ENCODE results near the gene PANX2. TPM values are rescaled to one million over a fixed set of nuclear protein-coding genes. Genes with fewer than 3 reads are reported as not detected.
A peak's percentile ranks its signal among the peaks of the same experiment; 100 is the strongest.

The PANX2 gene
- total RNA-seq, 1 donor from 2014 or later, result 3.0 TPM

- Mint-ChIP-seq H3K9me3 (ENCODE audit: low read depth) (no peaks in the 10 kb centered on the region), H3K36me3 (ENCODE audit: low read depth) (no peaks in the 10 kb centered on the region), H3K27me3 (ENCODE audit: low read depth) (no peaks in the 10 kb centered on the region), H3K4me3 (ENCODE audit: unreplicated experiment) (no peak overlapping the region), H3K27ac (ENCODE audit: unreplicated experiment) (no peak overlapping the region), H3K4me1 (ENCODE audit: low read depth) (peaks cover 18% of the 10 kb centered on the region)
- no peak for DNase-seq (ENCODE audit: low spot score)
- TF ChIP-seq, protein P1, sequence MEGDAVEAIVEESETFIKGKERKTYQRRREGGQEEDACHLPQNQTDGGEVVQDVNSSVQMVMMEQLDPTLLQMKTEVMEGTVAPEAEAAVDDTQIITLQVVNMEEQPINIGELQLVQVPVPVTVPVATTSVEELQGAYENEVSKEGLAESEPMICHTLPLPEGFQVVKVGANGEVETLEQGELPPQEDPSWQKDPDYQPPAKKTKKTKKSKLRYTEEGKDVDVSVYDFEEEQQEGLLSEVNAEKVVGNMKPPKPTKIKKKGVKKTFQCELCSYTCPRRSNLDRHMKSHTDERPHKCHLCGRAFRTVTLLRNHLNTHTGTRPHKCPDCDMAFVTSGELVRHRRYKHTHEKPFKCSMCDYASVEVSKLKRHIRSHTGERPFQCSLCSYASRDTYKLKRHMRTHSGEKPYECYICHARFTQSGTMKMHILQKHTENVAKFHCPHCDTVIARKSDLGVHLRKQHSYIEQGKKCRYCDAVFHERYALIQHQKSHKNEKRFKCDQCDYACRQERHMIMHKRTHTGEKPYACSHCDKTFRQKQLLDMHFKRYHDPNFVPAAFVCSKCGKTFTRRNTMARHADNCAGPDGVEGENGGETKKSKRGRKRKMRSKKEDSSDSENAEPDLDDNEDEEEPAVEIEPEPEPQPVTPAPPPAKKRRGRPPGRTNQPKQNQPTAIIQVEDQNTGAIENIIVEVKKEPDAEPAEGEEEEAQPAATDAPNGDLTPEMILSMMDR (IDR thresholded peaks at IDR 0.05), result no peak
These were observed 27.5 kb downstream of the PANX2 start for GRCh38 chr22:50197856-50198623.

GRCh38 chr22:50198624-50199017, 28.1 kb downstream of the PANX2 start:
- Mint-ChIP-seq H3K4me3 (ENCODE audit: unreplicated experiment) (no peak overlapping the region), H3K27ac (ENCODE audit: unreplicated experiment) (no peak overlapping the region), H3K9me3 (ENCODE audit: low read depth) (no peaks in the 10 kb centered on the region), H3K36me3 (ENCODE audit: low read depth) (peaks cover 3% of the 10 kb centered on the region), H3K27me3 (ENCODE audit: low read depth) (no peaks in the 10 kb centered on the region), H3K4me1 (ENCODE audit: low read depth) (peaks cover 18% of the 10 kb centered on the region)
- DNase-seq (ENCODE audit: low spot score), result no peak
- TF ChIP-seq, protein P1 (IDR thresholded peaks at IDR 0.05), result no peak

- Mint-ChIP-seq H3K27ac (ENCODE audit: unreplicated experiment) (peak overlapping the region; percentile 2), H3K4me3 (ENCODE audit: unreplicated experiment) (peak overlapping the region; percentile 68), H3K27me3 (ENCODE audit: low read depth) (no peaks in the 10 kb centered on the region), H3K9me3 (ENCODE audit: low read depth) (no peaks in the 10 kb centered on the region), H3K4me1 (ENCODE audit: low read depth) (peaks cover 18% of the 10 kb centered on the region), H3K36me3 (ENCODE audit: low read depth) (peaks cover 3% of the 10 kb centered on the region)
- TF ChIP-seq, protein P1 (IDR thresholded peaks at IDR 0.05), result no peak
- no peak for DNase-seq (ENCODE audit: low spot score)
These were observed 28.8 kb downstream of the PANX2 start for GRCh38 chr22:50199251-50199721.

DNA sequence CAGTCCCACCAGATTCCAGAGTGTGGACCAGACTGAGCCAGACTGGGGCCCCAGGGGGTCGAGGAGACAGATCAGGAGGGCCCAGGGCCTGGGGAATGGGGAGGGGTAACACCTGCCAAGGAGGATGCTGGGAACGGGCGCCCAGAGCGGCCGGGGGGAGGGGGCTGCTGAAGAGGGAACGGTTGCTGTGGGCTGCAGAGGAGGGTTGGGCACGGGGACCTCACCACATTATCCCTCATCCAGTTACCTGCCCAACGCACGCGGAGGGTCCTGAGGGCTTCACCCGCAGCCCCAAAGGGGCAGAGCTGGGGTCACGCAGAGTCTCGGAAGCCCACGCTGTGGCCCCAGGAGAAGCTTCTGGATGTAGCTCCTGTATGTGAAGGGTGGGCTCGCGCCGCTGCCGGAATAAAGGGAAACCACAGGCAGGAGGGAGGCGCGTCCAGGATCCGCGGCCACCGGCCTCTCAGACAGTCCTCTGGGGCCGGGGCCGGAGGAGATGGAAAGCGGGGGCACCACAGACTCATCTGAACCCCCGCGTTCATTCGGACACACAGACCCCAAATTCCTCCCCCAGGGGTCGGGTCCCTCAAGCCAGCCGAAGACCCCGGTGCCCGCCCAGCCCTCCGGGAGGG, 29.4 kb downstream of the PANX2 start:
- Mint-ChIP-seq H3K27me3 (ENCODE audit: low read depth) (no peaks in the 10 kb centered on the region), H3K4me3 (ENCODE audit: unreplicated experiment) (peak overlapping the region; percentile 68), H3K4me1 (ENCODE audit: low read depth) (peaks cover 18% of the 10 kb centered on the region), H3K27ac (ENCODE audit: unreplicated experiment) (peak overlapping the region; percentile 2), H3K9me3 (ENCODE audit: low read depth) (no peaks in the 10 kb centered on the region), H3K36me3 (ENCODE audit: low read depth) (peaks cover 6% of the 10 kb centered on the region)
- DNase-seq (ENCODE audit: low spot score), result no peak
- TF ChIP-seq, protein P1 (IDR thresholded peaks at IDR 0.05), result no peak

DNA sequence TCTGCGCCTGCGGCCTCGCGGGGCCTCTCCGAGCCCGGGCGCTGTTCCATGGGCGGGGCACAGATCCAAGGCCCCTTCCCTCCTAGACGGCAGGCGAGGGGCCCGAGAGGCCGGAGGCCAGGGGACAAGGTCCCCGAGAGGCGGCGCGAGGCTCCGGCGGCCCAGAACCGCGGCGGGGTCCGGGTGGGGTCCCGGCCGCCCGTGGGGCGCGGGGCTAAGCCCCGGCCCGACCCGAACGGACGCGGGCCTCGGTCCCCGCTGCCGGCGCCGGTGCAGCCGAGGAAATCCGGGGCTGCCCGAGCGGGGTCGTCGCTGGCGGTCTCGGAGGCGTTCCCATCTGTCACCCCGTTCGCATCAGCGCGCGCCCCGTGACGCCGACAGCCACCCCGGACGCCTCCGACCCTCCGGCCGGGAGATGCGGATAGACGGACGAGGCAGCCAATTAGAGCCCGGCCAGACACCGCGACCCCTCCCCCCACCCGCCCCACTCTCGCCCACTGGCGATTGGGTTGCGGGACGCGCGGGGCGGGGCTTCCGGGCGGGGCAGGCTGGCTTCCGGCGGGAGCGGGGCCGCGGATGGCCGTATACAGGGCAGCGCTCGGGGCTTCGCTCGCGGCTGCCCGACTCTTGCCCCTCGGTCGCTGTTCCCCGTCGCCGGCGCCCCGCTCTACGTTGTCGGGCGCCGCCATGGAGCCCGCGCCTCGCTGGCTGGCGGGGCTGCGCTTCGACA, 30.1 kb downstream of the PANX2 start, which contains the start of gene SELENOO:
SELENOO (plus strand) TSS at position 551 of the 730 bp plus-strand sequence; CDS start at position 577, 26 bp downstream.
- Mint-ChIP-seq H3K27me3 (ENCODE audit: low read depth) (no peaks in the 10 kb centered on the region), H3K27ac (ENCODE audit: unreplicated experiment) (no peak within 1 kb of the TSS), H3K4me3 (ENCODE audit: unreplicated experiment) (peak within 1 kb of the TSS; percentile 75), H3K36me3 (ENCODE audit: low read depth) (peaks cover 7% of the 10 kb centered on the region), H3K4me1 (ENCODE audit: low read depth) (peaks cover 18% of the 10 kb centered on the region), H3K9me3 (ENCODE audit: low read depth) (no peaks in the 10 kb centered on the region)
- no peak for DNase-seq (ENCODE audit: low spot score)
- TF ChIP-seq, protein P1 (IDR thresholded peaks at IDR 0.05), result peak; percentile 12

Measured in chondrocyte (in vitro differentiated cells).